ENCODE measurements around the gene SLC25A15. TPM values are rescaled to one million over a fixed set of nuclear protein-coding genes. Genes with fewer than 3 reads are reported as not detected.

The SLC25A15 gene
- total RNA-seq, 1 experiment from 2014 or later: 24.5 TPM

GRCh38 chr13:40809471-40809870, 20.1 kb downstream of the SLC25A15 start:
- ATAC-seq: no peak
- BruUV-seq (replicated peaks): TSS peak; percentile 23
- H3K36me3 ChIP-seq (ENCODE audit: control insufficient read depth in 1 of 2, insufficient read depth in 2 of 2, low read length in 2 of 2): peaks cover 13 to 16% of the 10 kb centered on the region in 2 experiments; a peak in 3 of 4 replicates

More at GRCh38 chr13:40809471-40809870, 20.1 kb downstream of the SLC25A15 start:
- ChIA-PET RAD21 (ENCODE audit: low non-redundant PET in 1 of 2, low total read pairs in 2 of 2, uncharacterized antibody in 2 of 2, unreplicated experiment in 2 of 2) (no interaction called here), CTCF (no interaction called here), POLR2A (interaction anchor here (0.6 kb wide), 1 partner anchor 13 kb away, joined by 3 read pairs; no protein-coding TSS in a partner anchor)
- Histone ChIP-seq H3K79me2 (ENCODE audit: insufficient read depth, low read length) (no peaks in the 10 kb centered on the region), H3K4me1 (ENCODE audit: control insufficient read depth in 1 of 2, insufficient read depth in 2 of 2, low read length in 2 of 2) (0 out of 4 replicates have a peak, but pooled peaks cover 0 to 3% of the 10 kb centered on the region in 2 experiments), H3K27me3 (ENCODE audit: insufficient read depth, low read length) (no peaks in the 10 kb centered on the region), H3K4me2 (ENCODE audit: low read length) (no peak overlapping the region), H3K27ac (ENCODE audit: low read depth, low read length) (no peak overlapping the region), H3K9me2 (ENCODE audit: insufficient read depth) (no peaks in the 10 kb centered on the region), H4K20me1 (ENCODE audit: insufficient read depth) (no peaks in the 10 kb centered on the region), H3K9ac (ENCODE audit: low read length) (no peak overlapping the region), H3K9me3 (ENCODE audit: control insufficient read depth in 1 of 2, insufficient read depth in 1 of 2, low read depth in 1 of 2, low read length in 2 of 2) (no peaks in the 10 kb centered on the region), H2AFZ (ENCODE audit: low read depth, low read length, poor library complexity, severe bottlenecking) (no peak overlapping the region), H3K4me3 (replicated peaks in 1 of 2; ENCODE audit: low read depth in 1 of 2, low read length in 2 of 2) (no peak overlapping the region)
- intact Hi-C loops (cut with micrococcal nuclease): no loop called here
- no peak for TF ChIP-seq ZBTB33 (IDR thresholded peaks at IDR 0.05; ENCODE audit: extremely low read depth, insufficient replicate concordance, low read length)
- TF ChIP-seq POLR2AphosphoS5 (IDR thresholded peaks at IDR 0.05; ENCODE audit: low read depth, low read length): no peak
- no peak for TF ChIP-seq SIN3A (IDR thresholded peaks at IDR 0.05; ENCODE audit: low read depth)
- no peak for TF ChIP-seq ZFX (IDR thresholded peaks at IDR 0.05)
- no peak for TF ChIP-seq REST (IDR thresholded peaks at IDR 0.05; ENCODE audit: low read depth)
- no peak for DNase-seq (ENCODE audit: low read depth, low spot score)

All from HCT116 (cell line).